ENCODE measurements around the gene ATP2C2. TPM values are rescaled to one million over a fixed set of nuclear protein-coding genes. Genes with fewer than 3 reads are reported as not detected.

ATP2C2 gene
- total and polyA plus RNA-seq, 2 of the 8 experiments (the other 6 are each of a cell fraction or from before 2014, with no cell fraction given) = 1.2 to 2.8 TPM

DNA sequence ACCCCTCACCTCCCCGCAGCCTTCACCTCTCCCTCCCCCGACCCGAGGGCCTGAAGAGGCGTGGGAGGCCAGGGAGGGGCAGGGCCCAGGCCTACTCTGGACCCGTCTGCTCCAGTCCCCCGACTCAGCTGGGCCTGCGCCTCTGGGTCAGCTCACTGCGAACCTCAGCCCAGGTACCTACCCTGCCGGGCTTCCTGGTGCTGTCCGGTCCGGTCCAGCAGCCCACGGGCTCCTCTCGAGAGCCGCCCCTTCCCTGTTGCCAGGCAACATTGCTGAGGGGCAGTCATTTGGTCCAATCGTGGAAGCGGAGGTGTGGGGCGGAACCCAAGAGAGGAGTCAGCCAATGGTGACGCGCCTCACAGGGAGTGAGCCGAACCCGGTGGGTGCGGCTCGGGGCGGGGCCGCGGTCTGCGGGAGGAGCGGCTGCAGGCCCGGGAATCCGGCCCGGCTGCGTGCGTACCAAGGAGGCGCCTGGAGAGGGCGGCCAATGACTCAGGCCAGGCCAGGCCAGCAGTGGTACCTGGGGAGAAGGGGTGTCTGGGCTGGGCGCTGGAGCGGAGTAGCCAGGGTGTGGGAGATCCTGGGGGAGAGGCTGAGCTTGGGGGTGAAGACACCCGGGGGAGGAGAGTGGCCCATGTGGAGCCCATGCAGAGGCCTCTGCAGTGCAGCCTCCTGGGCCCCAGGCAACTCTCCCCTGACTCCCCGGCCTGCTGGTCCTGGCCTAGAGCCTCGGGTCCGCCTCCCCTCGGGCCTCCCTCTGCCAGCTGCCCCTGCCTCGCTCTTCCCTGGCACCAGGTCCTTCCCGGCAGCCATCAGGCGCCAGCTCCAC is 136.3 kb downstream of the ATP2C2 start, which contains the start of gene MEAK7 (continued):
- TF ChIP-seq EP300 (IDR thresholded peaks at IDR 0.05; ENCODE audit: borderline replicate concordance in 1 of 2, low read depth in 2 of 2, low read length in 2 of 2) (0 out of 3 replicates have a peak, but pooled peaks of 1 of the 2 experiments have one; percentile 21), EGR1 (IDR thresholded peaks at IDR 0.05; ENCODE audit: borderline replicate concordance, low read depth, low read length) (no peak), PHF8 (conservative IDR thresholded peaks at IDR 0.05; ENCODE audit: low read depth, low read length) (peak; percentile 40; the same call in 1 of the 2 replicates), JUN (IDR thresholded peaks at IDR 0.05; ENCODE audit: low read depth, low read length) (no peak), KDM4A (IDR thresholded peaks at IDR 0.05; ENCODE audit: low read depth, low read length, severe bottlenecking) (peak; percentile 81), KDM1A (IDR thresholded peaks at IDR 0.05; ENCODE audit: borderline replicate concordance, low read length) (no peak), RFX5 (IDR thresholded peaks at IDR 0.05; ENCODE audit: borderline replicate concordance, low read depth, low read length) (no peak), SAP30 (IDR thresholded peaks at IDR 0.05; ENCODE audit: insufficient read depth, insufficient replicate concordance, low read length) (no peak), SIRT6 (IDR thresholded peaks at IDR 0.05; ENCODE audit: low read length) (no peak), POLR2A (IDR thresholded peaks at IDR 0.05; ENCODE audit: control extremely low read depth in 1 of 2, low read depth in 2 of 2, low read length in 2 of 2) (peak in 1 of 2 experiments; percentile 73; a peak in 2 of 3 replicates)

Data from H1 (cell line).